Right lobe of liver (tissue), 6 donors: ENCODE measurements around the gene RHBDL1. TPM values are rescaled to one million over a fixed set of nuclear protein-coding genes. Genes with fewer than 3 reads are reported as not detected.

Source experiments
- ATAC-seq, 4 donors: fragments of 200-7000 bp; cut with Tn5 transposase; one replicate each; pipeline ENCODE4 v1.9.1; 2020; ENCODE audit warnings: mild to moderate bottlenecking in 4 of 4, moderate library complexity in 4 of 4
- DNase-seq, 3 donors: peaks; one replicate each; pipeline ENCODE4 v3.0.0-alpha.2; 2020
- H3K27ac ChIP-seq, 3 donors: fragments of 200-600 bp; one replicate each; pipeline ENCODE4 v1.8.0; 2022
- H3K27me3 ChIP-seq, 2 donors: fragments of 200-600 bp; one replicate each; pipeline ENCODE4 v1.8.0; 2022
- H3K36me3 ChIP-seq, 4 donors: fragments of 200-600 bp; sonication (generic) in 1 of 4; one replicate each; pipeline versions ENCODE4 v1.5.1 to v1.8.0; 2017 to 2022; ENCODE audit warnings: control low read depth in 1 of 4
- H3K4me1 ChIP-seq, 4 donors: fragments of 200-600 bp; sonication (generic) in 1 of 4; one replicate each; pipeline versions ENCODE4 v1.5.1 to v1.8.0; 2017 to 2022; ENCODE audit warnings: control low read depth in 1 of 4
- H3K4me3 ChIP-seq, 3 donors: fragments of 200-600 bp; one replicate each; pipeline ENCODE4 v1.8.0; 2022
- H3K9me3 ChIP-seq, 4 donors: fragments of 200-600 bp; sonication (generic) in 1 of 4; one replicate each; pipeline versions ENCODE4 v1.5.1 to v1.8.0; 2017 to 2022; ENCODE audit warnings: control low read depth in 1 of 4
- POLR2A ChIP-seq: fragments of 450-650 bp; IDR thresholded peaks from one replicate; pipeline ENCODE4 v1.6.1; 2017; ENCODE audit warnings: antibody characterized with exemption, mild to moderate bottlenecking
- WGBS: methylation state at CpG from one replicate; pipeline ENCODE4 v1.1.6; 2018; ENCODE audit warnings: low coverage, low lambda C conversion rate; ENCODE audit not compliant: insufficient coverage; ENCODE audit errors: missing lambda C conversion rate; 5-methylcytosine and 5-hydroxymethylcytosine counted together
- intact Hi-C, 2 donors: fragments of 100-400 bp; cut with DNase I; formaldehyde crosslinking; loops; one replicate each; pipeline versions ENCODE4 v1.11.2 to v1.14.1; 2022
- total RNA-seq, 6 experiments: library from RNA; depleted of rRNA in 2 of 6; stranded (reverse); fragments of >200 nt in 2 of 6; fragmentation: NEBNext Ultra II Directional in 3 of 6; extraction: Animal tissue kit (Norgen Biotek cat#: 25700) in 3 of 6; gene quantifications; one replicate each; pipeline versions ENCODE4 v1.1.0 to v1.2.4, GENCODE V29; 2016 to 2023
- TF ChIP-seq, protein P1 (sequence below), 4 donors: fragments of 200-600 bp in 3 of 4; fragments of 450-650 bp in 1 of 4; IDR thresholded peaks; one replicate each; pipeline versions ENCODE4 v1.5.1 to v1.8.0; 2016 to 2022; ENCODE audit warnings: antibody characterized with exemption in 4 of 4, mild to moderate bottlenecking in 2 of 4
- donor health status: DM: no; HTN: yes; CAD: no.
- donor health status: DM: no; HTN: no; CAD: no.
- donor health status: DM: no; HTN: no; CAD: no.
- donor health status: DM: no; HTN: yes; CAD: no.
- donor health status: DM: no; HTN: yes; CAD: no.

RHBDL1 gene
- total RNA-seq, 6 experiments from 2014 or later = 0.37 to 1.1 (median 0.60) TPM

DNA sequence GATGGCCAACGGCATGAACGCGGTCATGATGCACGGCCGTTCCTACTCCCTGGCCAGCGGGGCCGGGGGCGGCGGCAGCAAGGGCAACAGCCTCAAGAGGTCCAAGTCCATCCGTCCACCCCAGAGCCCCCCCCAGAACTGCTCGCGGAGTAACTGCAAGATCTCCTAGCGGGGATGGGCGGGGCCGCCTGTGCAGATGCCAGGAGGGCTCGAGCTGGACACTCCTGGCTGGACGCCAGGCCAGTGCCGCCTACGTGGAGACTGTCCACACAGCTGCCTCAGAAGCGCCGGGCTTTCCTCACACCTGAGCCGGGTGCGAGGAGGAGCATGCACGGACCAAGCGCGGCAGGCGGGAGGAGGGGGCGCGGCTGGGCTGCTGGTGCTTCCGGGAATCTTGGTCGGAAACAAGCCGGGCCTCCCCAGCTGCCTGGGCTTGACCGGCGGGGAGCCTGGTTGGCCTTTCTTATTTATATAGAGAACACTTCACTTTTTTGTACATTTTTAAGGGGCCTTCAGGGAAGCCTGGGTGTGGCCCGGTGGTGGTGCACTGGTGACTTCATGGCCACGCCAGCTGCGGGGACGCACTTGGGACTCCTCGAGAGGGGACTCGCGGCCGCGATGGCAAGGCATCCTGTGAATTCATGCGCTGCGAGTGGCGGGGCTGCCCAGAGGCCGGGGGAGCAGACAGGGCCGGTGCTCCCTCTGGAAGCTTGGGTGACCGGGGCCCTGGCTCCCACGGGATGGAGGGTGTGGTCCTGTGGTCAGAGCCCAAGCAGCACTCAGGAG lies 47.8 kb upstream of the RHBDL1 start:
- H3K4me1 ChIP-seq = peaks cover 0 to 40% (median 27%) of the 10 kb centered on the region in 4 donors
- DNase-seq (peak; percentile 78 to 84 (median 82)), ATAC-seq (peak; percentile 6 to 50 (median 28))
- no peaks in the 10 kb centered on the region for H3K27me3 ChIP-seq
- WGBS = 82% methylated on average over 4 of the region's 50 CpGs
- H3K9me3 ChIP-seq = no peaks in the 10 kb centered on the region
- H3K36me3 ChIP-seq = peaks cover 0 to 9% (median 0%) of the 10 kb centered on the region in 4 donors
- TF ChIP-seq, protein P1, sequence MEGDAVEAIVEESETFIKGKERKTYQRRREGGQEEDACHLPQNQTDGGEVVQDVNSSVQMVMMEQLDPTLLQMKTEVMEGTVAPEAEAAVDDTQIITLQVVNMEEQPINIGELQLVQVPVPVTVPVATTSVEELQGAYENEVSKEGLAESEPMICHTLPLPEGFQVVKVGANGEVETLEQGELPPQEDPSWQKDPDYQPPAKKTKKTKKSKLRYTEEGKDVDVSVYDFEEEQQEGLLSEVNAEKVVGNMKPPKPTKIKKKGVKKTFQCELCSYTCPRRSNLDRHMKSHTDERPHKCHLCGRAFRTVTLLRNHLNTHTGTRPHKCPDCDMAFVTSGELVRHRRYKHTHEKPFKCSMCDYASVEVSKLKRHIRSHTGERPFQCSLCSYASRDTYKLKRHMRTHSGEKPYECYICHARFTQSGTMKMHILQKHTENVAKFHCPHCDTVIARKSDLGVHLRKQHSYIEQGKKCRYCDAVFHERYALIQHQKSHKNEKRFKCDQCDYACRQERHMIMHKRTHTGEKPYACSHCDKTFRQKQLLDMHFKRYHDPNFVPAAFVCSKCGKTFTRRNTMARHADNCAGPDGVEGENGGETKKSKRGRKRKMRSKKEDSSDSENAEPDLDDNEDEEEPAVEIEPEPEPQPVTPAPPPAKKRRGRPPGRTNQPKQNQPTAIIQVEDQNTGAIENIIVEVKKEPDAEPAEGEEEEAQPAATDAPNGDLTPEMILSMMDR (IDR thresholded peaks at IDR 0.05) = no peak
- TF ChIP-seq POLR2A = no peak
- no peak overlapping the region for H3K4me3 ChIP-seq
- no peak overlapping the region for H3K27ac ChIP-seq
- intact Hi-C loops = no loop called here

DNA sequence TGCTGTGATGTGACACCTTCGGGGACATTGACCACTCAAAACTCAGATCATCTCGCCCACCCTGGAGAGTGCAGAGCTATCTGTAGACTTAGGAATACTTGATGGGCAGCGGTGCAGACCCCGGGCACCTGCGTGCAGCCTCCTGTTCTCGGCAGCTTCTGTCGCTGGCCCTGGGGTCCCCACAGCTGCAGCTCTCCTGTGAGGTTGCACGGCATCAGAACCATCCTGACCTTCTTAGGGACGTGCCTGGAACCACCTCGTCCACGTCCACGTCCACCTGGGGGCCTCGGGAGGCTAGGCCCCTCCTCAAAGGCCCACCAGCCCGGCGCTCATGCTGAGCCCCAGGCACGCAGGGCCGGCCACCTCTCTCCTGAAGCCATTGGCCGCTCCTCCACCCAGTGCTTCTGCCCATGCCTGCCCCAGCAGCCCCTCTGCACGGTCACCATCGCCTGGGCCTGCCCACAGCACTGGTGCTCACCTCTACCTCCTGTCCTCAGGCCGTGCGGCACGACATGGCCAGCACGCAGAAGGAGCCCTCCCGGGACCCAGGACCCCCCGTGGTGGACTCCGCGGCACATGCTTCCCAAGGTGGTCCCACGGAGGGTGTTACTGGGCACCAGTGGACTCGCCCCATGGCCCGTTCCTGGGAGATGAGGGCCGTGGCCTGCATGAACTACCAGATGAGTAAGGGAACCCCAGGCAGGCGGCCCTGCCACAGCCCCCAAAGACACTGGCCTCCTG lies 47.0 kb upstream of the RHBDL1 start:
- WGBS = 88% methylated on average over 5 of the region's 33 CpGs
- Histone ChIP-seq H3K27me3 (no peaks in the 10 kb centered on the region), H3K36me3 (peaks cover 0 to 9% (median 0%) of the 10 kb centered on the region in 4 donors), H3K9me3 (no peaks in the 10 kb centered on the region), H3K4me3 (no peak overlapping the region), H3K27ac (peak overlapping the region in 2 of 3 donors; percentile 44 to 70), H3K4me1 (peaks cover 0 to 40% (median 27%) of the 10 kb centered on the region in 4 donors)
- intact Hi-C loops = no loop called here
- TF ChIP-seq, protein P1 (IDR thresholded peaks at IDR 0.05) = no peak
- no peak for TF ChIP-seq POLR2A
- no peak for ATAC-seq
- DNase-seq = peak; percentile 30 to 62 (median 52)

DNA sequence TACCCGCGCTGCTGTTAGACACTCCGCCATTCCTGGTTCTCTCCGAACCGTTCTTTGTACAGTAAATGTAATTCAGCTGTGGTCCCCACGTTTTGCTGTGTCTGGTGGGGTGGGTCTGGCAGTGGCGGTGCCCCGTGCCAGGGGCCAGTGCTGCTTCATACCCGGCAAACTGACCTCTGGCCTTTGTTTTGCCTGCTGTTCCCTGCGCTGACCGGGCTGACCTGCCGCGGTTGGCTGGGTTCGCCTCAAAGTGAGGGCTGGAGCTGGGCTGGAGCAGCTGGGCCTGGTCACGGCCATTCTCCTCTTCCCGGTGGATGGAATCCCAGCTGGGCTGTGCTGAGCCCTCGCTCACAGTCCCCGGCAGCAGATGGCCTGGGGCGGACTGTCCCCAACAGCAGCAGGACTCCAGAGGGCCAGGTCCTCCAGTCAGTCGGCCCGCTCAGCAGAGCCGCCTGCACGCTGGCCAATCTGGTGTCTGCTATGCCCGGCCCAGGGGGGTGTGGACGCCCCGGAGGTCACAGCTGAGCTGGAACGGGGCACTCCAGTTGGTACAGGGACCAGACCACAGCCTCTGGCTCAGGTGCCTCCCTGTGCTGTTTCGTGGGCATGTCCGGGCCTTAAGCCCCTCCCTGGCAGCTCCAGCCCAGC lies 46.2 kb upstream of the RHBDL1 start:
- DNase-seq (peak; percentile 72 to 90 (median 89)), ATAC-seq (peak; percentile 53 to 80 (median 75))
- Histone ChIP-seq H3K9me3 (no peaks in the 10 kb centered on the region), H3K4me3 (no peak overlapping the region), H3K4me1 (peaks cover 0 to 40% (median 27%) of the 10 kb centered on the region in 4 donors), H3K27ac (peak overlapping the region in 2 of 3 donors; percentile 44 to 70), H3K36me3 (peaks cover 0 to 9% (median 0%) of the 10 kb centered on the region in 4 donors), H3K27me3 (no peaks in the 10 kb centered on the region)
- WGBS = 42% methylated on average over 7 of the region's 29 CpGs
- intact Hi-C loops = no loop called here
- TF ChIP-seq, protein P1 (IDR thresholded peaks at IDR 0.05) = no peak
- no peak for TF ChIP-seq POLR2A

DNA sequence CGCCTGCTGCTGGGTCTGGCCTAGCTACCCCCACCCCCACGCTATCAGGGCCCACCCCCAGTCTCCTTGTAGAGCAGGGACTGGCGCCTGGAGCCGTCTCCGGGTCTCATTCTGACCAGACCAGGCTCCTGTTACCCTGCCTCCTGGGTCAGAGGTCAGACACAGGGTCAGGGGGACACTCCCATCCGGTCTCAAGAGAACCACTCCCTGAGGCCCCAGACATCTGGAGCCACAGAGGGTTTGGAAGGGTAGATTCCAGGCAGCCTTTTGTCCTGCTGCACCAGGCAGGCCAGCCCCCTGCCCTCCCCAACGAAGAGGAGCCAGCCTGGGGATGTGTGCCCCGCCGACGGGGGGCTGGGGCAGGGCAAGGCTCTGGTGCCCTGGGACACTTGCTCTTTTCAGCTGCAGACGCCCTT lies 45.6 kb upstream of the RHBDL1 start:
- no peak for TF ChIP-seq POLR2A
- TF ChIP-seq, protein P1 (IDR thresholded peaks at IDR 0.05) = no peak
- peak overlapping the region in 2 of 3 donors; percentile 44 to 70 for H3K27ac ChIP-seq
- H3K4me1 ChIP-seq = peaks cover 0 to 41% (median 27%) of the 10 kb centered on the region in 4 donors
- DNase-seq = no peak
- WGBS = 40% methylated on average over 1 of the region's 11 CpGs
- ATAC-seq = no peak
- peaks cover 0 to 9% (median 0%) of the 10 kb centered on the region in 4 donors for H3K36me3 ChIP-seq
- no peak overlapping the region for H3K4me3 ChIP-seq
- no peaks in the 10 kb centered on the region for H3K9me3 ChIP-seq
- no peaks in the 10 kb centered on the region for H3K27me3 ChIP-seq
- intact Hi-C loops = loop anchor here in 1 of 2 donors (10.0 kb wide), 1 partner anchor 45 kb away; no protein-coding TSS in a partner anchor
